Cardiac fibroblast (primary cell): ENCODE measurements around the gene TNFRSF1B.

Experiments used
- DNase-seq, 2 donors: peaks; one replicate each; pipeline versions ENCODE4 v3.0.0 to v3.0.0-alpha.2; 2010; ENCODE audit warnings: low read depth in 2 of 2
- H3K4me3 ChIP-seq, 2 donors: replicated peaks in 1 of 2; 1 replicate in 1 of 2; 2 replicates in 1 of 2; pipeline ENCODE4 v1.5.1; 2011; ENCODE audit warnings: low read depth in 2 of 2, low read length in 2 of 2, mild to moderate bottlenecking in 2 of 2, moderate library complexity in 1 of 2
- TF ChIP-seq, protein P1 (sequence below): IDR thresholded peaks from one replicate; pipeline ENCODE4 v1.5.1; 2011; ENCODE audit warnings: low read depth, mild to moderate bottlenecking, low read length, inconsistent platforms

The TNFRSF1B gene

DNA sequence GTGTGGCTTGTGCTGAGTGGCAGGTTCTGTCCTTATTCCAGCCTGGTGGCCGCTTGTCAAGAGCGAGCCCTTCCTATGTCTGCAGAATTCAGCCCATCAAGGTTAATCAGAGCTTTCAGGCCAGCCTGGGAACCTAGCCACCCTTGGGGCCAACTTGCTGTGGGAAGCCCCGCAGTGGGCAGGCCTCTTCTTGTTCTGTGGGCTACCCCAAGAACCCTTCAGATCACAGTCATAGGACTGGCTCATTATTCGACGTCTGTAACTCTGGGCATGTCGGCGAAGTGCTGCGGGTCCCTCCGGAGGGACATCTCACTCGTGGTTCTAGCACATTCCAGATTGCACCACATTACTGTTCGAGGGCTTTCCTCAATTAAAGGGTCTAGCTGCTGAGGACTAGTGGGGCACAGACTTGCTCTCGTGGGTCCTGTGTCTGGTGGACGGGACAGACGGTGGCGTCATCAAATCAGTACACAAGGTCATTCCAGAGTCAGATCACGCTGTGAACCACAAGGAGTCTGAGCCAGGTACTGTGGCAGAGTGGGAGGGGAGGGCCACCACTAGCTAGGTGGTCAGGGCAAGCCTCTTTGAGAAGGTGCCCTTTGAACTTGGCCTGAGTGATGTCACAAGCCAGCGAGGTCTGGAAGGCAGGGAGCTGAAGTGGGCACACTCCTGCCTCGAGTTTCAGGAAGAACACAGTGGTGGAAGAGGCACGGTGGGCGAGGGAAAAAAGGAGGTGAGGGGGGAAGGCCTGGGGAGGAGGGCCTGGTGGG lies 20.3 kb upstream of the TNFRSF1B start:
- TF ChIP-seq, protein P1, sequence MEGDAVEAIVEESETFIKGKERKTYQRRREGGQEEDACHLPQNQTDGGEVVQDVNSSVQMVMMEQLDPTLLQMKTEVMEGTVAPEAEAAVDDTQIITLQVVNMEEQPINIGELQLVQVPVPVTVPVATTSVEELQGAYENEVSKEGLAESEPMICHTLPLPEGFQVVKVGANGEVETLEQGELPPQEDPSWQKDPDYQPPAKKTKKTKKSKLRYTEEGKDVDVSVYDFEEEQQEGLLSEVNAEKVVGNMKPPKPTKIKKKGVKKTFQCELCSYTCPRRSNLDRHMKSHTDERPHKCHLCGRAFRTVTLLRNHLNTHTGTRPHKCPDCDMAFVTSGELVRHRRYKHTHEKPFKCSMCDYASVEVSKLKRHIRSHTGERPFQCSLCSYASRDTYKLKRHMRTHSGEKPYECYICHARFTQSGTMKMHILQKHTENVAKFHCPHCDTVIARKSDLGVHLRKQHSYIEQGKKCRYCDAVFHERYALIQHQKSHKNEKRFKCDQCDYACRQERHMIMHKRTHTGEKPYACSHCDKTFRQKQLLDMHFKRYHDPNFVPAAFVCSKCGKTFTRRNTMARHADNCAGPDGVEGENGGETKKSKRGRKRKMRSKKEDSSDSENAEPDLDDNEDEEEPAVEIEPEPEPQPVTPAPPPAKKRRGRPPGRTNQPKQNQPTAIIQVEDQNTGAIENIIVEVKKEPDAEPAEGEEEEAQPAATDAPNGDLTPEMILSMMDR: no peak
- no peak overlapping the region for H3K4me3 ChIP-seq
- DNase-seq: no peak

DNA sequence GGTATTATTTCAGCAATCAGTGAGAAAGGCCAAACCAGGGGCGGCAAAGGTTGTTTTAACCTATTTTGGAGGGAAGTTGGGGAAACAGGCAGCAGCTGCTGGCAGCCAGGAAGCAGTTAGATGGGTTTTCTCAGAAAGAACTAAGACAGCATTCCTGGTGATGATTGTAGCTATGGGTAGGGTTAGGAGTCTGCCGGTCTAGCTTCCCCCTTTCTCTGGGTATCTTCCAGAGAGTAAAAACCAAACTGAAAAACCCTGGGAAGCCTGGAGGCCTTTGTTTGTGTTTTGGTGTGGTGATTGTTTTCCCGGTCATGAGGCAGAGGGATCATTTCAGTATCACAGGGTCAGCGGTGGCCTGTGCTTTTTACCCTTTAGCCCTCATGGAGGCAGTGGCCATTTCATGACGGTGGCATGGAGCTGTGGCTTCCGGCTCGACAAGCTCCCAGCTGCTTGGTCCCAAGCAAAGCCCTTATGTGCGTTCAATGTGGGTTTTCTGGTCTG lies 19.5 kb upstream of the TNFRSF1B start:
- DNase-seq: no peak
- TF ChIP-seq, protein P1: no peak
- no peak overlapping the region for H3K4me3 ChIP-seq

GRCh38 chr1:12148160-12148957 lies 18.4 kb upstream of the TNFRSF1B start:
- no peak for DNase-seq
- TF ChIP-seq, protein P1: no peak
- no peak overlapping the region for H3K4me3 ChIP-seq

DNA sequence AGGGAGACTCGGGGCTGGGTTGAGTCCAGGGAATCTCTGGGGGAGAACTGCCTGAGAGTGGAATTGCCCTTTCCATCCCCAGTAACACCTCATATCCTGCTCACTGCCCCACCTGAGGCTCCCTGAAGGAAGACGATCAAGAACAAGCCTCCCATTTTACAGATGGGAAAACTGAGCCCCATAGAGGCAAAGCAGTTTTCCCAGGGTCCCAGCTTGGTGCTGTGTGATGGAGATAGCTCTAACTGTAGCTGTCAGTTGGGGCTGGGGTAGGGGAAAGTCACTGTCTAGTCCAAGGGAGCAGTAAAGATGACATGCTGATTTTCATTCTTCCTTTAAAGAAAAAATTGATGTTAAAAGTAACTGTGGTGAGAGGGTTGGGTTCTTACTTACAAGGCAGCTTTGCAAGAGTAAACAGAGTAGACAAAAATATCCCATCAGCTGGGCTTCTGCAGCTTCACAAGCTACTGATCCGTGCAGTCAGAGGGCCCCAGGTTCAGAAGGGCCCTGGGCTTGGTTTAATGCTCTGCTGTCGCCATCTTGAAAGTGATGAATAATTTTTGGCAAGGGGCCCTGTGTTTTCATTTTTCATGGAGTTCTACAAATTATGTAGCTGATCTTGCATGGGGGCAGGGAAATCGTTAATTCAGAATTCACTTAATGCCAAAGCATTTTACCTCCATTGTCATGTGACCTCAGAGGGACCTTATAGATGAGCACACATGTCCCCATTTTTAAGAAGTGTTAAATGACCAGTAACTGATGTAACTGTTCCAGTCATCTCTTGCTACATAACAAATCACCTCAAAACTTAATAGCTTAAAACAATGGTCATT lies 17.6 kb upstream of the TNFRSF1B start:
- TF ChIP-seq, protein P1: no peak
- no peak overlapping the region for H3K4me3 ChIP-seq
- peak in 1 of 2 donors; percentile 15 for DNase-seq

GRCh38 chr1:12149791-12150175 lies 17.0 kb upstream of the TNFRSF1B start:
- TF ChIP-seq, protein P1: no peak
- H3K4me3 ChIP-seq: no peak overlapping the region
- DNase-seq: no peak

- DNase-seq: no peak
- no peak overlapping the region for H3K4me3 ChIP-seq
- TF ChIP-seq, protein P1: no peak
Measured at GRCh38 chr1:12150456-12151200, 16.2 kb upstream of the TNFRSF1B start.
